Cardiac muscle cell (in vitro differentiated cells and primary cell): Measurements from ENCODE around the gene TLR10. TPM values are rescaled to one million over a fixed set of nuclear protein-coding genes. Genes with fewer than 3 reads are reported as not detected.
"Not testable (repeated sequence)": the region's sequence is repeated elsewhere in the genome, so short reads cannot be mapped to it uniquely, and the experiment has no call there.

Experiments used
- DNase-seq, 2 donors: peaks; one replicate each; pipeline versions ENCODE4 v3.0.0 to v3.0.0-alpha.2; 2010 to 2017; ENCODE audit warnings: low read depth in 1 of 2, low spot score in 1 of 2
- H3K27ac ChIP-seq: fragments of 200-600 bp; sonication (generic); 2 replicates; pipeline ENCODE4 v1.5.1; 2016
- H3K27me3 ChIP-seq: fragments of 200-600 bp; sonication (generic); 2 replicates; pipeline ENCODE4 v1.6.0; 2016; ENCODE audit warnings: control low read depth
- H3K36me3 ChIP-seq: fragments of 200-600 bp; sonication (generic); 2 replicates; pipeline ENCODE4 v1.5.1; 2016; ENCODE audit warnings: control low read depth
- H3K4me1 ChIP-seq: fragments of 200-600 bp; sonication (generic); 2 replicates; pipeline ENCODE4 v1.8.1; 2017; ENCODE audit warnings: low read depth, mild to moderate bottlenecking, mixed run types
- H3K4me3 ChIP-seq: fragments of 200-600 bp; sonication (generic); 2 replicates; pipeline ENCODE4 v1.5.1; 2016; ENCODE audit warnings: mild to moderate bottlenecking
- H3K9me3 ChIP-seq: fragments of 200-600 bp; sonication (generic); 2 replicates; pipeline ENCODE4 v1.5.1; 2017; ENCODE audit warnings: low read depth, mild to moderate bottlenecking, control low read depth
- polyA plus RNA-seq: library from polyadenylated mRNA; unstranded; fragments of >200 nt; fragmentation: Nextera tagmentation; extraction: Ambion mirVana; gene quantifications from 2 replicates; pipeline ENCODE4 v1.2.1, GENCODE V29; 2016
- total RNA-seq: library from RNA; depleted of rRNA; stranded (reverse); fragments of >200 nt; gene quantifications from 2 replicates; pipeline ENCODE4 v1.2.3, GENCODE V29; 2016
- TF ChIP-seq, protein P1 (sequence below): IDR thresholded peaks from 2 replicates; pipeline ENCODE4 v1.5.1; 2012; ENCODE audit warnings: low read depth, mild to moderate bottlenecking, low read length

TLR10 gene
- total and polyA plus RNA-seq, 2 experiments from 2014 or later: not detected

DNA sequence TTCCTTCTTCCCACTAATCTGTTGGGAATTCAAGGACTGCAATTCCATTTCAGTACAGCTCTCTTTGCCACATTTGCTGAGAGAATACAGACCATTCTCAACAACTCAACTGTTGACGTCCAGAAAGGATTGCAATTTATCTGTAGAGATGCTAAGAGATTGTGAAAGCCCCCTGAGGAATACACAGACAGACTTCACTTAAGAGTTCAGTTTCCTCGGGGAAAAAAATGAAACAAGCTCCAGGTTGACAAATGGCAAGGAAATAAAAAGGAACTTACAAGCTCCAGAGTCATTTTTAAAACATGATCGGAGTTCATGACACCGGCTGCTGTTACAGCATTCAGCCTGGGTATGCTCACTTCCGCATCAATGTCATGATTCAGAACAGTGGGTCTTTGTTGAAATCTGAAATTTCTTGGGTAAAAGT, 13.8 kb downstream of the TLR10 start:
- peak in 1 of 2 donors; percentile 52 for DNase-seq
- Histone ChIP-seq H3K36me3 (no peaks in the 10 kb centered on the region), H3K4me3 (no peak overlapping the region), H3K27ac (no peak overlapping the region), H3K27me3 (no peaks in the 10 kb centered on the region), H3K4me1 (no peaks in the 10 kb centered on the region), H3K9me3 (no peaks in the 10 kb centered on the region)
- TF ChIP-seq, protein P1, sequence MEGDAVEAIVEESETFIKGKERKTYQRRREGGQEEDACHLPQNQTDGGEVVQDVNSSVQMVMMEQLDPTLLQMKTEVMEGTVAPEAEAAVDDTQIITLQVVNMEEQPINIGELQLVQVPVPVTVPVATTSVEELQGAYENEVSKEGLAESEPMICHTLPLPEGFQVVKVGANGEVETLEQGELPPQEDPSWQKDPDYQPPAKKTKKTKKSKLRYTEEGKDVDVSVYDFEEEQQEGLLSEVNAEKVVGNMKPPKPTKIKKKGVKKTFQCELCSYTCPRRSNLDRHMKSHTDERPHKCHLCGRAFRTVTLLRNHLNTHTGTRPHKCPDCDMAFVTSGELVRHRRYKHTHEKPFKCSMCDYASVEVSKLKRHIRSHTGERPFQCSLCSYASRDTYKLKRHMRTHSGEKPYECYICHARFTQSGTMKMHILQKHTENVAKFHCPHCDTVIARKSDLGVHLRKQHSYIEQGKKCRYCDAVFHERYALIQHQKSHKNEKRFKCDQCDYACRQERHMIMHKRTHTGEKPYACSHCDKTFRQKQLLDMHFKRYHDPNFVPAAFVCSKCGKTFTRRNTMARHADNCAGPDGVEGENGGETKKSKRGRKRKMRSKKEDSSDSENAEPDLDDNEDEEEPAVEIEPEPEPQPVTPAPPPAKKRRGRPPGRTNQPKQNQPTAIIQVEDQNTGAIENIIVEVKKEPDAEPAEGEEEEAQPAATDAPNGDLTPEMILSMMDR: no peak

DNA sequence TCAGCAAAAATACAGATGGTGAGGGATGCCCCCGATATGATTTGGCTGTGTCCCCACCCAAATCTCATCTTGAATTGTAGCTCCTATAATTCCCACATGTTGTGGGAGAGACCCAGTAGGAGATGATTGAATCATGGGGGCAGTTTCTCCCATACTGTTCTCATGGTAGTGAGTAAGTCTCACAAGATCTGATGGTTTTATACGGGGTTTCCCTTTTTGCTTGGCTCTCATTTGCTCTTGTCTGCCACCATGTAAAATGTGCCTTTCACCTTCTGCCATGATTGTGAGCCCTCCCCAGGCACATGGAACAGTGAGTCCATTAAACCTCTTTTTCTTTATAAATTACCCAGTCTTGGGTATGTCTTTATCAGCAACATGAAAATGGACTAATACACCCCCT, 15.8 kb downstream of the TLR10 start:
- H3K27ac ChIP-seq, H3K4me3 ChIP-seq, H3K9me3 ChIP-seq, H3K36me3 ChIP-seq, DNase-seq, H3K4me1 ChIP-seq, H3K27me3 ChIP-seq: not testable (repeated sequence)

DNA sequence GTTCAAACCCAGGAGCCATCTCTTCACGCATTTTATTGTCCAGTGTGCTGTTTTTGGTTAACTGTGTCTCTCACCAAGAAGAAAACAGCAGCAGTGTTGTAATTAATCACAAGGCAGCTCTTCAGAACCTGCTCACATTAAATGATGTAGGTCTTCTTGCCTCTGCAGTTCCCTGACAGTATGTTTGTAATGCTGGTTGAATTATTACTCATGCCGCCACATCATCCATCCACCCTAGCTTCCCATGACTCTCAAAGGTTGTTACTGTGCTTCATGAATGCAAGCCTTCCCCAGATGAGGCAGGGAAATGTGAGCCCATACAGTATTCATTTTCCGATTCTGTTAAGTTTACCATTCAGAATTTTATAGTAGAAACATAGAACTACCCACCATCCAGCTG, 17.4 kb downstream of the TLR10 start:
- DNase-seq: no peak
- no peaks in the 10 kb centered on the region for H3K27me3 ChIP-seq
- H3K9me3 ChIP-seq: no peaks in the 10 kb centered on the region
- no peak overlapping the region for H3K4me3 ChIP-seq
- TF ChIP-seq, protein P1: no peak
- no peaks in the 10 kb centered on the region for H3K36me3 ChIP-seq
- no peaks in the 10 kb centered on the region for H3K4me1 ChIP-seq
- H3K27ac ChIP-seq: no peak overlapping the region

DNA sequence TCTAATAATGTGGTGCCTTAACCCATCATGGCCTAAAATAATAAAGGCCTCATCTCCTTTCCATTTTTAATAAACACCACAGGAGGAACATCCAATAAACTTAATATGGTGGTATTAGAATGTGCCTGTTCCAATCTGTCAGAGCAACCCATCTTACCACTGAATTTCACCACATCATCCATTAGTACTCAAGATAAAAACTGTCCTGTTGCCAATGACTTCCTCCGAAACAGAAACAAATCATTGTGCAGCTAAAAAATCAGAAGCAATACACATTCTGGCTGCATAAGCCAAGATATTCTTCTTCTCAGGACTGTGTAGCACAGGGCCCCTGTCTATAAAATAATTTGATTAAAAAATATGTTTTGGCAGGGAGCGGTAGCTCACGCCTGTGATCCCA, 18.5 kb downstream of the TLR10 start:
- TF ChIP-seq, protein P1: no peak
- H3K4me1 ChIP-seq: no peaks in the 10 kb centered on the region
- no peaks in the 10 kb centered on the region for H3K36me3 ChIP-seq
- no peaks in the 10 kb centered on the region for H3K27me3 ChIP-seq
- DNase-seq: no peak
- no peak overlapping the region for H3K4me3 ChIP-seq
- no peaks in the 10 kb centered on the region for H3K9me3 ChIP-seq
- H3K27ac ChIP-seq: no peak overlapping the region

DNA sequence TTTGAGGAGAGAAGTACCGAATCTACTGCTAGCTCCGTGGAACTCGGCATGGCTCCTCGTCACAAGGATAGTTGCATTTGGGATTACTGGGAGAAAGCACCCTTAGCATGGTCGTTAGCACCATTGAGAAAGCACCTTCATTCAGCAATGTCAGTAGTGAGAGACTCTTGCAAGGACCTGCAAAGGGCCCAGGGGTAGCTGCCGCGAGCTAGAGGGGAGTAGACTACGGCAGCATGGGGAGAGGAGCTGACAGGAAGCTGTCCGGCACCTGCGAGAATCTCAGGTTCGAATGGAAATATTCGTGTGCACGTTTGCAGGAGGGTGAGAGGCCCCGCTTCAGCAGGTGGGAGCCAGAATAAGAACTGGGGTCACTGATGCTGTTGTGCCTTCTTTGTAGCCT, 20.2 kb downstream of the TLR10 start:
- Histone ChIP-seq H3K4me1 (no peaks in the 10 kb centered on the region), H3K4me3 (no peak overlapping the region), H3K9me3 (no peaks in the 10 kb centered on the region), H3K27ac (no peak overlapping the region), H3K36me3 (no peaks in the 10 kb centered on the region), H3K27me3 (no peaks in the 10 kb centered on the region)
- TF ChIP-seq, protein P1: no peak
- DNase-seq: no peak

DNA sequence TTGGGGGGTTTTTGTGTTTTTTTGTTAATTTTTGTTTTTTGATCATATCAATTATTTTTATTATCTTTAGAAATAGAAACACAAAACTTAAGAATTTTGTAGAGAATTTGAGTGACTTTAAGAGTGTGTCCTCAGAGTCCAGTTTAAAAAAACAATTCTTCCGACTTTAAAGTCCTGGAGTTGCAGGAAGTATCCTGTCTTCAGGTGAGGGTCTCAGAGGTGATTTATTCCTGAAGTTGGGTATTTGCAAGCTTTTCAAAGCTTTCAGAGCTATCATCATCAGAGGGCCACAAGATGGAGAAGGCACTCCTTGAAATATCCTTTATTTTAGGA, 23.0 kb downstream of the TLR10 start:
- H3K4me1 ChIP-seq: no peaks in the 10 kb centered on the region
- no peaks in the 10 kb centered on the region for H3K9me3 ChIP-seq
- H3K36me3 ChIP-seq: no peaks in the 10 kb centered on the region
- DNase-seq: no peak
- H3K27ac ChIP-seq: no peak overlapping the region
- TF ChIP-seq, protein P1: no peak
- H3K4me3 ChIP-seq: no peak overlapping the region
- no peaks in the 10 kb centered on the region for H3K27me3 ChIP-seq
